Neural cell (in vitro differentiated cells): ENCODE data around the gene MAP3K15. TPM values are rescaled to one million over a fixed set of nuclear protein-coding genes. Genes with fewer than 3 reads are reported as not detected.

Experiments used
- H2AFZ ChIP-seq: fragments of 200-600, 300-800 bp; sonication (generic), shearing (Covaris generic); 2 replicates; pipeline ENCODE4 v1.6.0; 2014; ENCODE audit warnings: low read depth, mild to moderate bottlenecking, antibody characterized with exemption, low read length, moderate library complexity
- H3F3A ChIP-seq: fragments of 200-600 bp; shearing (Covaris generic); 2 replicates; pipeline ENCODE4 v1.6.1; 2016; ENCODE audit warnings: mild to moderate bottlenecking, moderate library complexity, mixed read lengths, antibody characterized with exemption, low read length; ENCODE audit not compliant: insufficient read depth, poor library complexity, severe bottlenecking
- H3K27ac ChIP-seq: fragments of 200-600, 300-800 bp; sonication (generic), shearing (Covaris generic); 2 replicates; pipeline ENCODE4 v1.5.1; 2014; ENCODE audit warnings: mild to moderate bottlenecking, low read length, moderate library complexity
- H3K27me3 ChIP-seq: fragments of 300-800, 200-600 bp; sonication (generic), shearing (Covaris generic); 2 replicates; pipeline ENCODE4 v1.6.0; 2014; ENCODE audit warnings: mild to moderate bottlenecking, low read depth, low read length, moderate library complexity; ENCODE audit not compliant: insufficient read depth
- H3K36me3 ChIP-seq: fragments of 300-800, 200-600 bp; sonication (generic), shearing (Covaris generic); 2 replicates; pipeline ENCODE4 v1.5.1; 2014; ENCODE audit warnings: mild to moderate bottlenecking, antibody characterized with exemption, low read length, moderate library complexity; ENCODE audit not compliant: insufficient read depth
- H3K4me2 ChIP-seq: fragments of 300-800, 200-600 bp; sonication (generic), shearing (Covaris generic); 2 replicates; pipeline ENCODE4 v1.6.0; 2014; ENCODE audit warnings: mild to moderate bottlenecking, low read length
- H3K4me3 ChIP-seq: fragments of 300-800, 200-600 bp; sonication (generic), shearing (Covaris generic); 2 replicates; pipeline ENCODE4 v1.5.1; 2014; ENCODE audit warnings: mild to moderate bottlenecking, low read length, moderate library complexity
- H3K79me2 ChIP-seq: fragments of 200-600 bp; shearing (Covaris generic); replicated peaks from 2 replicates; pipeline ENCODE4 v1.6.0; 2014; ENCODE audit warnings: mild to moderate bottlenecking, low read length, moderate library complexity; ENCODE audit not compliant: insufficient read depth
- H3K9ac ChIP-seq: fragments of 300-800, 200-600 bp; sonication (generic), shearing (Covaris generic); 2 replicates; pipeline ENCODE4 v1.6.1; 2016; ENCODE audit warnings: mild to moderate bottlenecking, low read length, mixed read lengths
- H3K9me2 ChIP-seq: fragments of 200-600 bp; shearing (Covaris generic); 2 replicates; pipeline ENCODE4 v1.6.1; 2016; ENCODE audit warnings: mild to moderate bottlenecking, low read length, mixed read lengths; ENCODE audit not compliant: insufficient read depth
- H3K9me3 ChIP-seq: fragments of 200-600, 300-800 bp; sonication (generic), shearing (Covaris generic); 2 replicates; pipeline ENCODE4 v1.6.1; 2016; ENCODE audit warnings: mild to moderate bottlenecking, mixed run types, low read length, moderate library complexity, mixed read lengths
- H4K20me1 ChIP-seq: fragments of 200-600 bp; shearing (Covaris generic); 2 replicates; pipeline ENCODE4 v1.6.1; 2016; ENCODE audit warnings: mild to moderate bottlenecking, mixed run types; ENCODE audit not compliant: insufficient read depth
- EP300 ChIP-seq: fragments of 450-650 bp; conservative IDR thresholded peaks from 2 replicates; pipeline ENCODE4 v1.6.1; 2014; ENCODE audit warnings: antibody characterized with exemption, mild to moderate bottlenecking, moderate library complexity; ENCODE audit not compliant: poor library complexity, severe bottlenecking
- EZH2 ChIP-seq: fragments of 200-600, 300-800 bp; shearing (Covaris generic), sonication (generic); IDR thresholded peaks from 2 replicates; pipeline ENCODE4 v1.6.1; 2014; ENCODE audit warnings: antibody characterized with exemption, low read length, borderline replicate concordance, mild to moderate bottlenecking; ENCODE audit not compliant: insufficient read depth, poor library complexity, severe bottlenecking
- MXI1 ChIP-seq: fragments of 450-650 bp; conservative IDR thresholded peaks from 2 replicates; pipeline ENCODE4 v1.6.1; 2014; ENCODE audit warnings: antibody characterized with exemption, mild to moderate bottlenecking; ENCODE audit not compliant: poor library complexity, severe bottlenecking
- POLR2AphosphoS5 ChIP-seq: IDR thresholded peaks from 2 replicates; pipeline ENCODE4 v1.6.1; 2012
- RAD21 ChIP-seq: fragments of 450-650 bp; conservative IDR thresholded peaks from 2 replicates; pipeline ENCODE4 v1.6.1; 2014; ENCODE audit warnings: antibody characterized with exemption, mild to moderate bottlenecking, moderate library complexity
- SMC3 ChIP-seq: fragments of 450-650 bp; conservative IDR thresholded peaks from 2 replicates; pipeline ENCODE4 v1.6.1; 2014; ENCODE audit warnings: antibody characterized with exemption, mild to moderate bottlenecking, moderate library complexity; ENCODE audit not compliant: poor library complexity
- TAF1 ChIP-seq: IDR thresholded peaks from 2 replicates; pipeline ENCODE4 v1.6.1; 2012; ENCODE audit warnings: low read depth
- polyA plus RNA-seq: library from polyadenylated mRNA; depleted of rRNA; stranded (reverse); fragments of >200 nt; gene quantifications from 2 replicates; pipeline ENCODE4 v1.2.3, GENCODE V29; 2014
- TF ChIP-seq, protein P1 (sequence below): fragments of 450-650 bp; IDR thresholded peaks from 2 replicates; pipeline ENCODE4 v1.5.1; 2014; ENCODE audit warnings: antibody characterized with exemption, mild to moderate bottlenecking, moderate library complexity; ENCODE audit not compliant: poor library complexity, severe bottlenecking
- TF ChIP-seq, protein P2 (sequence below): IDR thresholded peaks from 2 replicates; pipeline ENCODE4 v1.6.1; 2012; ENCODE audit warnings: borderline replicate concordance

The MAP3K15 gene
- polyA plus RNA-seq, 1 donor from 2014 or later = not detected

- Histone ChIP-seq H3K79me2 (no peaks in the 10 kb centered on the region), H3K9me3 (no peaks in the 10 kb centered on the region), H4K20me1 (no peaks in the 10 kb centered on the region), H3K9me2 (no peaks in the 10 kb centered on the region), H3K9ac (no peak overlapping the region), H3K4me3 (no peak overlapping the region), H3F3A (no peaks in the 10 kb centered on the region), H3K36me3 (no peaks in the 10 kb centered on the region), H2AFZ (no peak overlapping the region), H3K27me3 (no peaks in the 10 kb centered on the region), H3K4me2 (no peak overlapping the region), H3K27ac (no peak overlapping the region)
- TF ChIP-seq, protein P1, sequence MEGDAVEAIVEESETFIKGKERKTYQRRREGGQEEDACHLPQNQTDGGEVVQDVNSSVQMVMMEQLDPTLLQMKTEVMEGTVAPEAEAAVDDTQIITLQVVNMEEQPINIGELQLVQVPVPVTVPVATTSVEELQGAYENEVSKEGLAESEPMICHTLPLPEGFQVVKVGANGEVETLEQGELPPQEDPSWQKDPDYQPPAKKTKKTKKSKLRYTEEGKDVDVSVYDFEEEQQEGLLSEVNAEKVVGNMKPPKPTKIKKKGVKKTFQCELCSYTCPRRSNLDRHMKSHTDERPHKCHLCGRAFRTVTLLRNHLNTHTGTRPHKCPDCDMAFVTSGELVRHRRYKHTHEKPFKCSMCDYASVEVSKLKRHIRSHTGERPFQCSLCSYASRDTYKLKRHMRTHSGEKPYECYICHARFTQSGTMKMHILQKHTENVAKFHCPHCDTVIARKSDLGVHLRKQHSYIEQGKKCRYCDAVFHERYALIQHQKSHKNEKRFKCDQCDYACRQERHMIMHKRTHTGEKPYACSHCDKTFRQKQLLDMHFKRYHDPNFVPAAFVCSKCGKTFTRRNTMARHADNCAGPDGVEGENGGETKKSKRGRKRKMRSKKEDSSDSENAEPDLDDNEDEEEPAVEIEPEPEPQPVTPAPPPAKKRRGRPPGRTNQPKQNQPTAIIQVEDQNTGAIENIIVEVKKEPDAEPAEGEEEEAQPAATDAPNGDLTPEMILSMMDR = no peak
- TF ChIP-seq EP300 = no peak
- no peak for TF ChIP-seq RAD21
- TF ChIP-seq POLR2AphosphoS5 = no peak
- TF ChIP-seq EZH2 = no peak
- TF ChIP-seq TAF1 = no peak
- TF ChIP-seq SMC3 = no peak
- TF ChIP-seq, protein P2, sequence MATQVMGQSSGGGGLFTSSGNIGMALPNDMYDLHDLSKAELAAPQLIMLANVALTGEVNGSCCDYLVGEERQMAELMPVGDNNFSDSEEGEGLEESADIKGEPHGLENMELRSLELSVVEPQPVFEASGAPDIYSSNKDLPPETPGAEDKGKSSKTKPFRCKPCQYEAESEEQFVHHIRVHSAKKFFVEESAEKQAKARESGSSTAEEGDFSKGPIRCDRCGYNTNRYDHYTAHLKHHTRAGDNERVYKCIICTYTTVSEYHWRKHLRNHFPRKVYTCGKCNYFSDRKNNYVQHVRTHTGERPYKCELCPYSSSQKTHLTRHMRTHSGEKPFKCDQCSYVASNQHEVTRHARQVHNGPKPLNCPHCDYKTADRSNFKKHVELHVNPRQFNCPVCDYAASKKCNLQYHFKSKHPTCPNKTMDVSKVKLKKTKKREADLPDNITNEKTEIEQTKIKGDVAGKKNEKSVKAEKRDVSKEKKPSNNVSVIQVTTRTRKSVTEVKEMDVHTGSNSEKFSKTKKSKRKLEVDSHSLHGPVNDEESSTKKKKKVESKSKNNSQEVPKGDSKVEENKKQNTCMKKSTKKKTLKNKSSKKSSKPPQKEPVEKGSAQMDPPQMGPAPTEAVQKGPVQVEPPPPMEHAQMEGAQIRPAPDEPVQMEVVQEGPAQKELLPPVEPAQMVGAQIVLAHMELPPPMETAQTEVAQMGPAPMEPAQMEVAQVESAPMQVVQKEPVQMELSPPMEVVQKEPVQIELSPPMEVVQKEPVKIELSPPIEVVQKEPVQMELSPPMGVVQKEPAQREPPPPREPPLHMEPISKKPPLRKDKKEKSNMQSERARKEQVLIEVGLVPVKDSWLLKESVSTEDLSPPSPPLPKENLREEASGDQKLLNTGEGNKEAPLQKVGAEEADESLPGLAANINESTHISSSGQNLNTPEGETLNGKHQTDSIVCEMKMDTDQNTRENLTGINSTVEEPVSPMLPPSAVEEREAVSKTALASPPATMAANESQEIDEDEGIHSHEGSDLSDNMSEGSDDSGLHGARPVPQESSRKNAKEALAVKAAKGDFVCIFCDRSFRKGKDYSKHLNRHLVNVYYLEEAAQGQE = no peak
- no peak for TF ChIP-seq MXI1
These were observed 128.6 kb downstream of the MAP3K15 start for GRCh38 chrX:19386679-19387078.

DNA sequence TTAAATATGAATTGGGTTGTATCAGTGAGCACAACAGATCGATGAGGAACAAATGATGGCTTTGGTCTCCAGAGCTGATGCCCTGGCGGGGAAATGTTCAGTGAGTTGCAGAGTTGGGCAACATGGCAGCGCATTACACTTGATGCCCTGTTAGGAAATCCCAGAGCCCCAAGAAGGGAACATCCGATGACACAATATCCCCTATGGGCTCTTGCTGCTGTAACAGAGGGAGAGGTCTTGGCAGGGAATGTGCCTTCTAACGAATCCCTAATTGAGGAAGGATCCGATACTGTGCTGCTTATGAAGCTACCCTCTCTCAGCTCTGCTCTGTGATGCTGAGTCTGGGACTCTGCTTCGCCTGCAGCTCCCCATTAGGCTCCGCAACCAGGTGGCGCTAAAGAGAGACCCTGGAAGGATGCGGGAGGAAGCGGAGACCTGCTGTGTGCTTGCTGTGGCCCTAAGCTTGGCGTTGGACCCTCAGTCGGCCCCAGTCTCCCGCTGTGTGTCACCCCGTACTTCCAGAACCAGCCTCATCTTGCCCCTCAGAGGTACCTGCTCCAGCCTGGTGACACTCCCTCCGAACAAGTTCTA is 132.7 kb downstream of the MAP3K15 start:
- Histone ChIP-seq H3K27me3 (no peaks in the 10 kb centered on the region), H2AFZ (no peak overlapping the region)

More for the DNA sequence above, 132.7 kb downstream of the MAP3K15 start:
- TF ChIP-seq, protein P1 = peak; percentile 23
- TF ChIP-seq RAD21 (no peak), MXI1 (no peak), EZH2 (no peak)
- TF ChIP-seq, protein P2 = no peak
- Histone ChIP-seq H3K79me2 (no peaks in the 10 kb centered on the region), H3K9ac (no peak overlapping the region), H4K20me1 (no peaks in the 10 kb centered on the region), H3K9me3 (no peaks in the 10 kb centered on the region), H3K9me2 (no peaks in the 10 kb centered on the region), H3K4me2 (no peak overlapping the region), H3K27ac (no peak overlapping the region), H3K4me3 (no peak overlapping the region), H3F3A (no peaks in the 10 kb centered on the region), H3K36me3 (no peaks in the 10 kb centered on the region)
